Body of pancreas (tissue), 4 donors: Measurements from ENCODE around the gene ZNF318.

Source experiments
- POLR2A ChIP-seq, 3 donors: fragments of 450-650 bp; IDR thresholded peaks; one replicate each; pipeline ENCODE4 v1.6.1; 2016; ENCODE audit warnings: antibody characterized with exemption in 3 of 3, mild to moderate bottlenecking in 2 of 3
- TF ChIP-seq, protein P1 (sequence below), 7 experiments: fragments of 450-650 bp in 4 of 7; fragments of 200-600 bp in 3 of 7; sonication (generic) in 3 of 7; IDR thresholded peaks; one replicate each; pipeline ENCODE4 v1.5.1; 2016 to 2019; ENCODE audit warnings: antibody characterized with exemption in 7 of 7

DNA sequence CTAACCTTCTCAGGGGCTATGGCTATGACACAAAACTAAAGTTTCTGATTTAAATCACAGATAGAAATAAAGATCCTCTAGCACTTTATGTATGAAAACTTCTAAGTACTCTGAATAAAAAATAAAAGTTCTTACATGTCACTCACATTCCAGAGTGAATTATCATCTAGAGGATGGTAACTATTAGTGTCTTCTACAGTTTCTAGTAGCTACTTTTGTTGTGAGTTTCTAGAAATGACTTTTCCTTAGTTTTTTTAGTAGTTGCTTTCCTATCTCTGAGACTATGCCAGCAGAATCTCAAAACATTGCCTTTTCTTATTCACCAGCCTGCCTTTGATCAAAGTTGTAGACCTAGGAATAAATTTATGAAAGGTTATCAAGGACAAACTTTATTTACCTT lies 10.1 kb downstream of the ZNF318 start:
- no peak for TF ChIP-seq POLR2A (IDR thresholded peaks at IDR 0.05)
- TF ChIP-seq, protein P1, sequence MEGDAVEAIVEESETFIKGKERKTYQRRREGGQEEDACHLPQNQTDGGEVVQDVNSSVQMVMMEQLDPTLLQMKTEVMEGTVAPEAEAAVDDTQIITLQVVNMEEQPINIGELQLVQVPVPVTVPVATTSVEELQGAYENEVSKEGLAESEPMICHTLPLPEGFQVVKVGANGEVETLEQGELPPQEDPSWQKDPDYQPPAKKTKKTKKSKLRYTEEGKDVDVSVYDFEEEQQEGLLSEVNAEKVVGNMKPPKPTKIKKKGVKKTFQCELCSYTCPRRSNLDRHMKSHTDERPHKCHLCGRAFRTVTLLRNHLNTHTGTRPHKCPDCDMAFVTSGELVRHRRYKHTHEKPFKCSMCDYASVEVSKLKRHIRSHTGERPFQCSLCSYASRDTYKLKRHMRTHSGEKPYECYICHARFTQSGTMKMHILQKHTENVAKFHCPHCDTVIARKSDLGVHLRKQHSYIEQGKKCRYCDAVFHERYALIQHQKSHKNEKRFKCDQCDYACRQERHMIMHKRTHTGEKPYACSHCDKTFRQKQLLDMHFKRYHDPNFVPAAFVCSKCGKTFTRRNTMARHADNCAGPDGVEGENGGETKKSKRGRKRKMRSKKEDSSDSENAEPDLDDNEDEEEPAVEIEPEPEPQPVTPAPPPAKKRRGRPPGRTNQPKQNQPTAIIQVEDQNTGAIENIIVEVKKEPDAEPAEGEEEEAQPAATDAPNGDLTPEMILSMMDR (IDR thresholded peaks at IDR 0.05): no peak
